HCT116 (cell line): ENCODE measurements around the gene ANKLE1. TPM values are rescaled to one million over a fixed set of nuclear protein-coding genes. Genes with fewer than 3 reads are reported as not detected.
A peak's percentile ranks its signal among the peaks of the same experiment; 100 is the strongest.

Experiments used
- ATAC-seq: fragments of 200-7000 bp; cut with Tn5 transposase; 2 replicates; pipeline ENCODE4 v1.9.1; 2020; ENCODE audit warnings: mild to moderate bottlenecking, moderate library complexity
- BruUV-seq: library from RNA; stranded (reverse); fragments of 400-500 nt; replicated peaks from 2 replicates; lab custom pipeline; 2021; lab: Mats Ljungman, UMichigan
- CTCF ChIA-PET: fragments of 300-600 bp; sonication (Branson Sonifier 250); formaldehyde crosslinking; loops from one replicate; lab custom pipeline; 2021; ENCODE audit warnings: antibody characterized with exemption; lab: Charles Lee
- POLR2A ChIA-PET: fragments of 300-600, 350-600 bp; sonication (Branson Sonifier 250); formaldehyde crosslinking; loops from one replicate; lab custom pipeline; 2021; ENCODE audit warnings: antibody characterized with exemption; lab: Charles Lee
- RAD21 ChIA-PET, 2 experiments: fragments of 300-600 bp; sonication (Branson Sonifier 250); formaldehyde crosslinking; loops; one replicate each; lab custom pipeline; 2023; ENCODE audit warnings: low total read pairs in 2 of 2; ENCODE audit not compliant: uncharacterized antibody in 2 of 2, unreplicated experiment in 2 of 2, low non-redundant PET in 1 of 2; lab: Charles Lee
- DNase-seq: peaks from one replicate; pipeline ENCODE4 v3.0.0-alpha.2; 2010; ENCODE audit warnings: low read depth, low spot score
- H2AFZ ChIP-seq: fragments of 200-600 bp; shearing (Covaris generic), sonication (generic); 2 replicates; pipeline ENCODE4 v1.6.1; 2017; ENCODE audit warnings: low read depth, mixed run types, mixed read lengths, antibody characterized with exemption, low read length; ENCODE audit not compliant: poor library complexity, severe bottlenecking
- H3K27ac ChIP-seq: 2 replicates; pipeline ENCODE4 v1.5.1; 2012; ENCODE audit warnings: low read depth, low read length
- H3K27me3 ChIP-seq: fragments of 200-600 bp; sonication (generic); 2 replicates; pipeline ENCODE4 v1.6.1; 2016; ENCODE audit warnings: mixed run types, low read length, mixed read lengths; ENCODE audit not compliant: insufficient read depth
- H3K36me3 ChIP-seq, 2 experiments: fragments of 200-500 bp in 1 of 2; fragments of 200-600 bp in 1 of 2; sonication (Bioruptor generic) in 1 of 2; sonication (generic) in 1 of 2; 2 replicates each; pipeline versions ENCODE4 v1.5.1 to v1.6.1; 2014 to 2016; ENCODE audit warnings: low read length in 2 of 2, inconsistent platforms in 1 of 2, mixed read lengths in 1 of 2, mixed run types in 1 of 2; ENCODE audit not compliant: insufficient read depth in 2 of 2, control insufficient read depth in 1 of 2
- H3K4me1 ChIP-seq, 2 experiments: fragments of 200-600 bp in 1 of 2; sonication (generic) in 1 of 2; 2 replicates each; pipeline versions ENCODE4 v1.5.1 to v1.6.1; 2012 to 2017; ENCODE audit warnings: low read length in 2 of 2, inconsistent platforms in 1 of 2, mild to moderate bottlenecking in 1 of 2, mixed read lengths in 1 of 2, mixed run types in 1 of 2, moderate library complexity in 1 of 2; ENCODE audit not compliant: insufficient read depth in 2 of 2, control insufficient read depth in 1 of 2
- H3K4me2 ChIP-seq: fragments of 200-600 bp; sonication (generic); 2 replicates; pipeline ENCODE4 v1.6.1; 2017; ENCODE audit warnings: mixed run types, low read length, mixed read lengths
- H3K4me3 ChIP-seq, 2 experiments: fragments of 200-600 bp in 1 of 2; sonication (generic) in 1 of 2; replicated peaks in 1 of 2; 2 replicates each; pipeline ENCODE4 v1.5.1; 2011 to 2016; ENCODE audit warnings: low read length in 2 of 2, control low read depth in 1 of 2, low read depth in 1 of 2, mild to moderate bottlenecking in 1 of 2, mixed read lengths in 1 of 2, mixed run types in 1 of 2
- H3K79me2 ChIP-seq: fragments of 200-600 bp; sonication (generic); 2 replicates; pipeline ENCODE4 v1.6.1; 2017; ENCODE audit warnings: mild to moderate bottlenecking, mixed run types, low read length, moderate library complexity, mixed read lengths; ENCODE audit not compliant: insufficient read depth
- H3K9ac ChIP-seq: fragments of 200-600 bp; sonication (generic); 2 replicates; pipeline ENCODE4 v1.6.1; 2016; ENCODE audit warnings: low read length, mixed read lengths
- H3K9me2 ChIP-seq: fragments of 200-600 bp; sonication (generic), shearing (Covaris generic); 2 replicates; pipeline ENCODE4 v1.6.1; 2017; ENCODE audit warnings: mixed run types, mild to moderate bottlenecking, moderate library complexity; ENCODE audit not compliant: insufficient read depth
- H3K9me3 ChIP-seq, 2 experiments: fragments of 200-500 bp in 1 of 2; fragments of 200-600 bp in 1 of 2; sonication (Bioruptor generic) in 1 of 2; sonication (generic) in 1 of 2; 2 replicates each; pipeline ENCODE4 v1.6.1; 2014 to 2017; ENCODE audit warnings: low read length in 2 of 2, mixed read lengths in 2 of 2, inconsistent platforms in 1 of 2, low read depth in 1 of 2, mild to moderate bottlenecking in 1 of 2, mixed run types in 1 of 2, moderate library complexity in 1 of 2; ENCODE audit not compliant: control insufficient read depth in 1 of 2, insufficient read depth in 1 of 2
- H4K20me1 ChIP-seq: fragments of 200-600 bp; sonication (generic), shearing (Covaris generic); 2 replicates; pipeline ENCODE4 v1.6.1; 2017; ENCODE audit warnings: mixed run types, mild to moderate bottlenecking, moderate library complexity; ENCODE audit not compliant: insufficient read depth
- CBX3 ChIP-seq: IDR thresholded peaks from 2 replicates; pipeline ENCODE4 v1.6.1; 2012; ENCODE audit warnings: low read depth
- ELF1 ChIP-seq: IDR thresholded peaks from 2 replicates; pipeline ENCODE4 v1.6.1; 2012; ENCODE audit warnings: low read depth, borderline replicate concordance
- EZH2phosphoT487 ChIP-seq: fragments of 200-600 bp; IDR thresholded peaks from 2 replicates; pipeline ENCODE4 v1.6.1; 2018; ENCODE audit warnings: antibody characterized with exemption, borderline replicate concordance
- FOSL1 ChIP-seq: IDR thresholded peaks from 2 replicates; pipeline ENCODE4 v1.6.1; 2012; ENCODE audit warnings: low read depth
- MAX ChIP-seq: IDR thresholded peaks from 2 replicates; pipeline ENCODE4 v1.6.1; 2012
- RAD21 ChIP-seq: IDR thresholded peaks from 2 replicates; pipeline ENCODE4 v1.6.1; 2012; ENCODE audit warnings: low read depth, mild to moderate bottlenecking
- SIN3A ChIP-seq: IDR thresholded peaks from 2 replicates; pipeline ENCODE4 v1.6.1; 2012; ENCODE audit warnings: low read depth
- SP1 ChIP-seq: IDR thresholded peaks from 2 replicates; pipeline ENCODE4 v1.6.1; 2012; ENCODE audit warnings: low read depth
- SRF ChIP-seq: IDR thresholded peaks from 2 replicates; pipeline ENCODE4 v1.6.1; 2012; ENCODE audit warnings: low read depth
- ZFX ChIP-seq: fragments of 450-650 bp; IDR thresholded peaks from 2 replicates; pipeline ENCODE4 v1.6.1; 2017
- ZNF274 ChIP-seq: fragments of 200-500 bp; sonication (Bioruptor generic); IDR thresholded peaks from 2 replicates; pipeline ENCODE4 v1.6.1; 2014; ENCODE audit warnings: mild to moderate bottlenecking, low read depth, low read length, inconsistent platforms
- intact Hi-C: fragments of 100-400 bp; cut with micrococcal nuclease; formaldehyde crosslinking; loops from 2 replicates; pipeline ENCODE4 v1.10.0; 2022
- total RNA-seq: library from RNA; stranded (reverse); gene quantifications from one replicate; pipeline ENCODE4 v1.2.1, GENCODE V29; 2021; ENCODE audit not compliant: unreplicated experiment
- TF ChIP-seq, protein P1 (sequence below): IDR thresholded peaks from 2 replicates; pipeline ENCODE4 v1.6.1; 2012; ENCODE audit warnings: low read depth

Gene ANKLE1
- total RNA-seq, 1 experiment from 2014 or later: 14.8 TPM

- Histone ChIP-seq H3K27ac (no peak overlapping the region), H3K4me2 (no peak overlapping the region), H3K9ac (no peak overlapping the region), H3K9me2 (no peaks in the 10 kb centered on the region), H3K27me3 (no peaks in the 10 kb centered on the region), H3K4me3 (no peak overlapping the region), H3K79me2 (peaks cover 10% of the 10 kb centered on the region), H4K20me1 (no peaks in the 10 kb centered on the region), H2AFZ (no peak overlapping the region), H3K36me3 (no peaks in the 10 kb centered on the region), H3K9me3 (no peaks in the 10 kb centered on the region), H3K4me1 (peaks cover 13 to 42% of the 10 kb centered on the region in 2 experiments)
- ChIA-PET POLR2A (no interaction called here), RAD21 (no interaction called here), CTCF (interaction anchor here (1.5 kb wide), 1 partner anchor 16 kb away, joined by 4 read pairs; no protein-coding TSS in a partner anchor)
- no peak for TF ChIP-seq SRF
- no peak for TF ChIP-seq ZNF274
- TF ChIP-seq SP1: peak; percentile 48; the same call in 1 of the 2 replicates
- TF ChIP-seq FOSL1: no peak
- no peak for TF ChIP-seq SIN3A
- no peak for TF ChIP-seq EZH2phosphoT487
- no peak for TF ChIP-seq CBX3
- BruUV-seq: no TSS peak
- intact Hi-C loops: no loop called here
- ATAC-seq (peak; percentile 58), DNase-seq (peak; percentile 89)
Observed at GRCh38 chr19:17289489-17289888, 7.8 kb downstream of the ANKLE1 start.

DNA sequence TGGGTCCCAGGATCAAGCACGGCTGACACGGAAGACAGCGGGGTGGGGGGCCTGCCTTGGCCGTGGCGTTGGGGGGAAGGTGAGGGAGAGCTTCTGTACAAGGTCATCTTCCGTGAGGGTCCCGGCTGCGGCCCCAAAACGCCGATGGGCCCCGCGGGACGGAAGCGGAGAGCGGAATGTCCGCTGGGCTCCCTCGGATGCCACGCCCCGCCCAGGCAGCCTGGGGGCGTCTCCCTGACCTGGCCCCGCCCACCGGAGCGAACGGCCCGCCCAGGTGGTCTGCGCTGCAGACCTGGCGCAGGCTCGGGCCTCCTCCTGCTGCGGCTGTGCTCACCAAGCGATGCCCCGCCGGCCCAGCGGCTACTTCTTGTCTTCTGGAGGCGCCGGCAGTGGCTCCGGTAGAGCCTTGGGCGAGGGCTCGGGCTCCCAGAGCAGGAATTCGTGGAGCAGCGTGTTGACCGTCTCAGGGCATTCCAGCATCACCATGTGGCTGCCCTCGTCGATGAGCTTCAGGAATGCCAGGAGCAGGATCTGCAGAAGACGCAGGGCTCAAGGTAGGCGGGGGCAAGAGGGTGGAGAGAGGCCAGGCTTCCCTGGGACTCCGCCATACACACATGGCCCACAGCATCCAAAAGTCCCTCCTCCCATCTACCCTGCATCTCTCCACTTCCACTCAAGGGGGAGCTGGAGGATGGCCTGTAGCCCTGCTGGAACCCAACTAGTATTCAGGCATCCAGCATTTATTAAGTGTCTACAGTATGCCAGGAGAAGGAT lies 10.8 kb downstream of the ANKLE1 start:
- no peaks in the 10 kb centered on the region for H3K27me3 ChIP-seq
- H3K4me1 ChIP-seq: peaks cover 20 to 52% of the 10 kb centered on the region in 2 experiments
- DNase-seq (peak; percentile 86), ATAC-seq (peak; percentile 85)
- TSS peak; percentile 49 for BruUV-seq
- H3K27ac ChIP-seq: peak overlapping the region; percentile 95
- H2AFZ ChIP-seq: no peak overlapping the region
- H3K4me3 ChIP-seq: peak overlapping the region; percentile 60 to 67
- H4K20me1 ChIP-seq: no peaks in the 10 kb centered on the region
- POLR2A ChIA-PET: interaction anchor here (0.7 to 2.5 kb wide), 12 partner anchors 12 to 574 kb away, joined by 3 to 22 read pairs (median 4); partner anchors contain the start of genes ABHD8, BABAM1, DDA1 and MRPL34
- H3K9me2 ChIP-seq: no peaks in the 10 kb centered on the region
- RAD21 ChIA-PET: interaction anchor here (0.7 to 1.0 kb wide), 2 partner anchors 13 to 284 kb away, joined by 3 to 7 read pairs; partner anchors contain the start of gene MRPL34 (in 1 of the 2)
- CTCF ChIA-PET: interaction anchor here (0.6 to 3.1 kb wide), 12 partner anchors 11 to 578 kb away, joined by 3 to 33 read pairs (median 5); partner anchors contain the start of genes ANKLE1, ANO8, DDA1 and MRPL34
- 0 out of 4 replicates have a peak, but pooled peaks cover 0 to 5% of the 10 kb centered on the region in 2 experiments for H3K36me3 ChIP-seq
- no peaks in the 10 kb centered on the region; a peak in 1 of 4 replicates for H3K9me3 ChIP-seq
- H3K79me2 ChIP-seq: peaks cover 30% of the 10 kb centered on the region
- H3K4me2 ChIP-seq: peak overlapping the region; percentile 82
- peak overlapping the region; percentile 68 for H3K9ac ChIP-seq
- intact Hi-C loops: loop anchor here (1.0 to 2.0 kb wide), 2 partner anchors 16 to 94 kb away; partner anchors contain the start of gene DDA1
- peak; percentile 94 for TF ChIP-seq RAD21
- peak; percentile 68; the same call in 1 of the 2 replicates for TF ChIP-seq ZFX
- TF ChIP-seq EZH2phosphoT487: no peak
- TF ChIP-seq CBX3: peak; percentile 43; the same call in 1 of the 2 replicates
- TF ChIP-seq ELF1: no peak
- peak; percentile 95 for TF ChIP-seq MAX
- no peak for TF ChIP-seq SIN3A
- TF ChIP-seq SP1: peak; percentile 45
- TF ChIP-seq, protein P1, sequence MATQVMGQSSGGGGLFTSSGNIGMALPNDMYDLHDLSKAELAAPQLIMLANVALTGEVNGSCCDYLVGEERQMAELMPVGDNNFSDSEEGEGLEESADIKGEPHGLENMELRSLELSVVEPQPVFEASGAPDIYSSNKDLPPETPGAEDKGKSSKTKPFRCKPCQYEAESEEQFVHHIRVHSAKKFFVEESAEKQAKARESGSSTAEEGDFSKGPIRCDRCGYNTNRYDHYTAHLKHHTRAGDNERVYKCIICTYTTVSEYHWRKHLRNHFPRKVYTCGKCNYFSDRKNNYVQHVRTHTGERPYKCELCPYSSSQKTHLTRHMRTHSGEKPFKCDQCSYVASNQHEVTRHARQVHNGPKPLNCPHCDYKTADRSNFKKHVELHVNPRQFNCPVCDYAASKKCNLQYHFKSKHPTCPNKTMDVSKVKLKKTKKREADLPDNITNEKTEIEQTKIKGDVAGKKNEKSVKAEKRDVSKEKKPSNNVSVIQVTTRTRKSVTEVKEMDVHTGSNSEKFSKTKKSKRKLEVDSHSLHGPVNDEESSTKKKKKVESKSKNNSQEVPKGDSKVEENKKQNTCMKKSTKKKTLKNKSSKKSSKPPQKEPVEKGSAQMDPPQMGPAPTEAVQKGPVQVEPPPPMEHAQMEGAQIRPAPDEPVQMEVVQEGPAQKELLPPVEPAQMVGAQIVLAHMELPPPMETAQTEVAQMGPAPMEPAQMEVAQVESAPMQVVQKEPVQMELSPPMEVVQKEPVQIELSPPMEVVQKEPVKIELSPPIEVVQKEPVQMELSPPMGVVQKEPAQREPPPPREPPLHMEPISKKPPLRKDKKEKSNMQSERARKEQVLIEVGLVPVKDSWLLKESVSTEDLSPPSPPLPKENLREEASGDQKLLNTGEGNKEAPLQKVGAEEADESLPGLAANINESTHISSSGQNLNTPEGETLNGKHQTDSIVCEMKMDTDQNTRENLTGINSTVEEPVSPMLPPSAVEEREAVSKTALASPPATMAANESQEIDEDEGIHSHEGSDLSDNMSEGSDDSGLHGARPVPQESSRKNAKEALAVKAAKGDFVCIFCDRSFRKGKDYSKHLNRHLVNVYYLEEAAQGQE: no peak
- TF ChIP-seq FOSL1: no peak
- no peak for TF ChIP-seq ZNF274
